ENCODE data around the gene SREBF2.

- TF ChIP-seq CTCF (IDR thresholded peaks at IDR 0.05) = no peak
- no peak for TF ChIP-seq POLR2AphosphoS5 (IDR thresholded peaks at IDR 0.05)
- TF ChIP-seq POLR2A (IDR thresholded peaks at IDR 0.05) = no peak
- no peak for TF ChIP-seq EP300 (IDR thresholded peaks at IDR 0.05)
These were observed 24.9 kb downstream of the SREBF2 start for GRCh38 chr22:41857860-41858199.

Measured in upper lobe of left lung (tissue), 4 donors.